Loucy (cell line): ENCODE data around the gene PADI4.

Experiments used
- H2AFZ ChIP-seq: fragments of 200-600 bp; sonication (generic); 2 replicates; pipeline ENCODE4 v1.6.0; 2016; ENCODE audit warnings: antibody characterized with exemption, mild to moderate bottlenecking, low read length, moderate library complexity
- H3F3A ChIP-seq: fragments of 200-600 bp; 2 replicates; pipeline ENCODE4 v1.6.0; 2016; ENCODE audit warnings: antibody characterized with exemption, low read depth, mild to moderate bottlenecking
- H3K27me3 ChIP-seq: fragments of 200-600 bp; sonication (generic); 2 replicates; pipeline ENCODE4 v1.6.1; 2014; ENCODE audit warnings: low read length, mild to moderate bottlenecking; ENCODE audit not compliant: insufficient read depth, poor library complexity, severe bottlenecking
- H3K36me3 ChIP-seq: fragments of 200-600 bp; sonication (generic); 2 replicates; pipeline ENCODE4 v1.6.1; 2016; ENCODE audit warnings: low read length; ENCODE audit not compliant: insufficient read depth
- H3K4me1 ChIP-seq: fragments of 200-600 bp; sonication (generic); 2 replicates; pipeline ENCODE4 v1.5.1; 2014; ENCODE audit warnings: low read length, mild to moderate bottlenecking; ENCODE audit not compliant: insufficient read depth, poor library complexity, severe bottlenecking
- H3K4me2 ChIP-seq: fragments of 200-600 bp; sonication (generic); 2 replicates; pipeline ENCODE4 v1.6.0; 2014; ENCODE audit warnings: antibody characterized with exemption, low read length, low read depth, mild to moderate bottlenecking; ENCODE audit not compliant: poor library complexity, severe bottlenecking
- H3K4me3 ChIP-seq: fragments of 200-600 bp; sonication (generic); 2 replicates; pipeline ENCODE4 v1.5.1; 2014; ENCODE audit warnings: low read length, mild to moderate bottlenecking, mixed read lengths; ENCODE audit not compliant: poor library complexity, severe bottlenecking
- H3K79me2 ChIP-seq: fragments of 200-600 bp; sonication (generic); 2 replicates; pipeline ENCODE4 v1.6.1; 2014; ENCODE audit warnings: low read length; ENCODE audit not compliant: insufficient read depth
- H3K9ac ChIP-seq: fragments of 200-600 bp; sonication (generic); 2 replicates; pipeline ENCODE4 v1.6.0; 2014; ENCODE audit warnings: mild to moderate bottlenecking, low read depth, low read length, moderate library complexity; ENCODE audit not compliant: poor library complexity, severe bottlenecking
- H3K9me2 ChIP-seq: fragments of 200-600 bp; sonication (generic); replicated peaks from 2 replicates; pipeline ENCODE4 v1.6.1; 2016; ENCODE audit warnings: low read depth, low read length, mixed read lengths
- H3K9me3 ChIP-seq: fragments of 200-600 bp; sonication (generic); 2 replicates; pipeline ENCODE4 v1.6.1; 2014; ENCODE audit warnings: mild to moderate bottlenecking, antibody characterized with exemption, low read length, low read depth; ENCODE audit not compliant: insufficient read depth
- H4K20me1 ChIP-seq: fragments of 200-600 bp; sonication (generic); 2 replicates; pipeline ENCODE4 v1.6.0; 2014; ENCODE audit warnings: antibody characterized with exemption, low read length, mild to moderate bottlenecking; ENCODE audit not compliant: insufficient read depth, poor library complexity, severe bottlenecking
- EZH2phosphoT487 ChIP-seq: fragments of 200-600 bp; IDR thresholded peaks from 2 replicates; pipeline ENCODE4 v1.6.1; 2018; ENCODE audit warnings: antibody characterized with exemption, mild to moderate bottlenecking, moderate library complexity, borderline replicate concordance
- TF ChIP-seq, protein P1 (sequence below): fragments of 200-600 bp; sonication (generic); conservative IDR thresholded peaks from 2 replicates; pipeline ENCODE4 v1.5.1; 2014; ENCODE audit warnings: mild to moderate bottlenecking, antibody characterized with exemption, low read length

Gene PADI4

DNA sequence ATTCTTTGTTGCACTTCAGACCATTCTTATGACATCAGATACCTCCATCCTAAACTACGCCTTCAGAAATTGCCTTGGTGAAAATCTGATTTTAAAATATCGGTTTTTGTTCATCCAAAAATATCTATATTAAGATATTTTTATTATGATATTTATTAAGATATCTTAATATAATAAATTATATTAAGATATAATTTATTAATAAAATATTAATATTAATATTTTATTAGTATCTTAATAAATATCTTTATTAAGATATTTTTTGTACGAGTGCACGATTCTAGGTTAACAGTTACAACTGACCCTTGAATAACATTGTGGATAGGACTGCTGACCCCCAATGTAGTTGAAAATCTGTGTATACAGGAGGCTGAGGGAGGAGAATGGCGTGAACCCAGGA lies 20.9 kb downstream of the PADI4 start:
- H3K4me3 ChIP-seq: no peak overlapping the region
- H3K9me2 ChIP-seq: no peaks in the 10 kb centered on the region
- no peak overlapping the region for H2AFZ ChIP-seq
- no peaks in the 10 kb centered on the region for H3F3A ChIP-seq
- no peaks in the 10 kb centered on the region for H3K4me1 ChIP-seq
- H3K9me3 ChIP-seq: no peaks in the 10 kb centered on the region
- no peaks in the 10 kb centered on the region for H3K79me2 ChIP-seq
- no peak for TF ChIP-seq EZH2phosphoT487
- TF ChIP-seq, protein P1, sequence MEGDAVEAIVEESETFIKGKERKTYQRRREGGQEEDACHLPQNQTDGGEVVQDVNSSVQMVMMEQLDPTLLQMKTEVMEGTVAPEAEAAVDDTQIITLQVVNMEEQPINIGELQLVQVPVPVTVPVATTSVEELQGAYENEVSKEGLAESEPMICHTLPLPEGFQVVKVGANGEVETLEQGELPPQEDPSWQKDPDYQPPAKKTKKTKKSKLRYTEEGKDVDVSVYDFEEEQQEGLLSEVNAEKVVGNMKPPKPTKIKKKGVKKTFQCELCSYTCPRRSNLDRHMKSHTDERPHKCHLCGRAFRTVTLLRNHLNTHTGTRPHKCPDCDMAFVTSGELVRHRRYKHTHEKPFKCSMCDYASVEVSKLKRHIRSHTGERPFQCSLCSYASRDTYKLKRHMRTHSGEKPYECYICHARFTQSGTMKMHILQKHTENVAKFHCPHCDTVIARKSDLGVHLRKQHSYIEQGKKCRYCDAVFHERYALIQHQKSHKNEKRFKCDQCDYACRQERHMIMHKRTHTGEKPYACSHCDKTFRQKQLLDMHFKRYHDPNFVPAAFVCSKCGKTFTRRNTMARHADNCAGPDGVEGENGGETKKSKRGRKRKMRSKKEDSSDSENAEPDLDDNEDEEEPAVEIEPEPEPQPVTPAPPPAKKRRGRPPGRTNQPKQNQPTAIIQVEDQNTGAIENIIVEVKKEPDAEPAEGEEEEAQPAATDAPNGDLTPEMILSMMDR: no peak
- no peak overlapping the region for H3K4me2 ChIP-seq
- no peak overlapping the region for H3K9ac ChIP-seq
- no peaks in the 10 kb centered on the region for H4K20me1 ChIP-seq
- H3K27me3 ChIP-seq: no peaks in the 10 kb centered on the region
- no peaks in the 10 kb centered on the region for H3K36me3 ChIP-seq

DNA sequence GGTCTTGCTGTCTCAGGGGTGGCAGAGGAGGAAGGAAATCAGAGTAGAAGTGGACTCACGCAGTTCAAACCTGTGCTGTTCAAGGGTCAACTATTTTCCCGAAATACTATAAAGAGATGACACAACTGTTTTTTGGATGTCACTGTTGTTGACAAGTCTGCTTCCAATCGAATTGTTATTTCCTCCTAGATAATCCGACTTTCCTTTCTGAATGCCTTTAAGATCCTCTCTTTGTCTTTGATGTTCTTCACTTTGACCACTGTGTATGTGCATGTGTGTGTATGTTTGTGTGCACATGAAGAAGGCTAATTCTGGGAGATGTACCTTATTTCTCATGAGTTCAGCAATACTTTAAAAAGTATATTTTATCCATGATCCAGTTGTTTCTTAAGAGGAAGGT lies 21.6 kb downstream of the PADI4 start:
- Histone ChIP-seq H3K9me2 (no peaks in the 10 kb centered on the region), H3K9me3 (no peaks in the 10 kb centered on the region), H3K4me1 (no peaks in the 10 kb centered on the region), H3K4me2 (no peak overlapping the region), H3K9ac (no peak overlapping the region), H2AFZ (no peak overlapping the region), H3K79me2 (no peaks in the 10 kb centered on the region), H3K4me3 (no peak overlapping the region), H4K20me1 (no peaks in the 10 kb centered on the region), H3K36me3 (no peaks in the 10 kb centered on the region), H3F3A (no peaks in the 10 kb centered on the region), H3K27me3 (no peaks in the 10 kb centered on the region)
- no peak for TF ChIP-seq EZH2phosphoT487
- TF ChIP-seq, protein P1: no peak

DNA sequence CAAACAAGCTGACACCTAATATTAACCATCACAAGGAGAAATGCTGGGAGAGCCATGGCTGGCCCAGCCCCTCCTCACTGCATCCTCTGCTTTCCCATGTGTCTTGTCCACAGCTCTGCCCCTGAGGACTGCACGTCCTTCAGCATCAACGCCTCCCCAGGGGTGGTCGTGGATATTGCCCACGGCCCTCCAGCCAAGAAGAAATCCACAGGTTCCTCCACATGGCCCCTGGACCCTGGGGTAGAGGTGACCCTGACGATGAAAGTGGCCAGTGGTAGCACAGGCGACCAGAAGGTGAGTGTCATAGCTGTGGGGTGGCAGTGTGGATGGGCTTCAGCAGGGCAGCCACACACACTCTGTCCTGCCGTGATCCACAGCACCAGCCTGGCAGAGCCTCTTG lies 22.9 kb downstream of the PADI4 start:
- no peak overlapping the region for H3K4me2 ChIP-seq
- H3K36me3 ChIP-seq: no peaks in the 10 kb centered on the region
- no peak overlapping the region for H2AFZ ChIP-seq
- H3K9me2 ChIP-seq: no peaks in the 10 kb centered on the region
- no peaks in the 10 kb centered on the region for H3K27me3 ChIP-seq
- H3K79me2 ChIP-seq: no peaks in the 10 kb centered on the region
- no peak overlapping the region for H3K9ac ChIP-seq
- H3K9me3 ChIP-seq: no peaks in the 10 kb centered on the region
- no peak overlapping the region for H3K4me3 ChIP-seq
- no peaks in the 10 kb centered on the region for H3K4me1 ChIP-seq
- no peaks in the 10 kb centered on the region for H4K20me1 ChIP-seq
- no peaks in the 10 kb centered on the region for H3F3A ChIP-seq
- no peak for TF ChIP-seq EZH2phosphoT487
- TF ChIP-seq, protein P1: no peak
